Measurements from ENCODE around the gene CEPT1.

The CEPT1 gene

GRCh38 chr1:111227851-111228747 lies 88.1 kb downstream of the CEPT1 start:
- no peak for DNase-seq (ENCODE audit: low spot score)

- no peak for DNase-seq (ENCODE audit: low spot score)
Observed at GRCh38 chr1:111228748-111229126, 88.7 kb downstream of the CEPT1 start.

GRCh38 chr1:111232134-111232533 lies 92.1 kb downstream of the CEPT1 start:
- no peak for DNase-seq (ENCODE audit: low spot score)

- no peak for DNase-seq (ENCODE audit: low spot score)
Observed at GRCh38 chr1:111234258-111234657, 94.2 kb downstream of the CEPT1 start.

Data from CD4-positive, alpha-beta T cell treated with Interleukin-15 for 4 hours (primary cell).